B cell (primary cell): ENCODE results near the gene DLG2. TPM values are rescaled to one million over a fixed set of nuclear protein-coding genes. Genes with fewer than 3 reads are reported as not detected.

Source experiments
- ATAC-seq: fragments of 200-7000 bp; cut with Tn5 transposase; one replicate; pipeline ENCODE4 v1.10.0; 2021; ENCODE audit warnings: low read depth, mild to moderate bottlenecking, moderate number of reproducible peaks, moderate library complexity
- CTCF ChIA-PET: fragments of 350-600 bp; sonication (Branson Sonifier 250); formaldehyde crosslinking; loops from one replicate; lab custom pipeline; 2021; ENCODE audit warnings: antibody characterized with exemption, inconsistent platforms; lab: Charles Lee
- POLR2A ChIA-PET: fragments of 350-600 bp; sonication (Branson Sonifier 250); formaldehyde crosslinking; loops from one replicate; lab custom pipeline; 2021; ENCODE audit warnings: antibody characterized with exemption; lab: Charles Lee
- DNase-seq: peaks from one replicate; pipeline ENCODE4 v3.0.0; 2013
- H2AFZ ChIP-seq: 2 replicates; pipeline ENCODE4 v1.6.1; 2012; ENCODE audit warnings: mild to moderate bottlenecking, low read depth, low read length; ENCODE audit not compliant: insufficient read depth, poor library complexity, severe bottlenecking
- H3K27ac ChIP-seq, 2 donors: 1 replicate in 1 of 2; 2 replicates in 1 of 2; pipeline ENCODE4 v1.5.1; 2012 to 2013; ENCODE audit warnings: low read length in 2 of 2, mild to moderate bottlenecking in 2 of 2, moderate library complexity in 1 of 2
- H3K27me3 ChIP-seq, 4 experiments: fragments of 200-600 bp in 1 of 4; sonication (generic) in 1 of 4; replicated peaks in 1 of 4; 1 replicate in 2 of 4; 2 replicates in 2 of 4; pipeline versions ENCODE4 v1.6.1 to v1.7.0; 2013 to 2016; ENCODE audit warnings: low read length in 3 of 4, mild to moderate bottlenecking in 2 of 4, mixed read lengths in 1 of 4, moderate library complexity in 1 of 4; ENCODE audit not compliant: insufficient read depth in 4 of 4, control insufficient read depth in 3 of 4; ENCODE audit errors: control extremely low read depth in 1 of 4
- H3K36me3 ChIP-seq, 2 experiments: replicated peaks in 1 of 2; 1 replicate in 1 of 2; 2 replicates in 1 of 2; pipeline versions ENCODE4 v1.6.1 to v1.7.1; 2013; ENCODE audit warnings: low read length in 1 of 2; ENCODE audit not compliant: insufficient read depth in 2 of 2, control insufficient read depth in 1 of 2; ENCODE audit errors: control extremely low read depth in 1 of 2, extremely low read depth in 1 of 2
- H3K4me1 ChIP-seq, 2 donors: fragments of 200-600 bp in 1 of 2; sonication (generic) in 1 of 2; 1 replicate in 1 of 2; 2 replicates in 1 of 2; pipeline versions ENCODE4 v1.5.1 to v1.6.1; 2013 to 2017; ENCODE audit warnings: low read length in 2 of 2; ENCODE audit not compliant: control insufficient read depth in 2 of 2, insufficient read depth in 2 of 2
- H3K4me2 ChIP-seq: replicated peaks from 2 replicates; pipeline ENCODE3; 2012; ENCODE audit warnings: mild to moderate bottlenecking, low read depth, low read length; ENCODE audit not compliant: poor library complexity, severe bottlenecking
- H3K4me3 ChIP-seq, 5 experiments: fragments of 200-600 bp in 1 of 5; sonication (generic) in 1 of 5; 1 replicate in 3 of 5; 2 replicates in 2 of 5; pipeline versions ENCODE4 v1.5.1 to v1.7.0; 2011 to 2016; ENCODE audit warnings: low read length in 4 of 5, mild to moderate bottlenecking in 4 of 5, low read depth in 2 of 5, control low read depth in 1 of 5, moderate library complexity in 1 of 5; ENCODE audit not compliant: insufficient read depth in 1 of 5; ENCODE audit errors: control extremely low read depth in 1 of 5, extremely low read depth in 1 of 5
- H3K79me2 ChIP-seq: fragments of 200-600 bp; sonication (generic); one replicate; pipeline ENCODE4 v1.6.0; 2016; ENCODE audit warnings: low read length; ENCODE audit not compliant: control insufficient read depth, insufficient read depth
- H3K9ac ChIP-seq: fragments of 200-600 bp; sonication (generic); 2 replicates; pipeline ENCODE4 v1.6.1; 2017; ENCODE audit warnings: mild to moderate bottlenecking, low read length, moderate library complexity
- H3K9me3 ChIP-seq, 3 donors: one replicate each; pipeline versions ENCODE4 v1.6.1 to v1.7.1; 2013; ENCODE audit warnings: low read length in 2 of 3; ENCODE audit not compliant: control insufficient read depth in 2 of 3, insufficient read depth in 1 of 3; ENCODE audit errors: control extremely low read depth in 1 of 3
- H4K20me1 ChIP-seq: 2 replicates; pipeline ENCODE4 v1.6.0; 2012; ENCODE audit warnings: mild to moderate bottlenecking, low read length; ENCODE audit not compliant: insufficient read depth, control insufficient read depth, poor library complexity, severe bottlenecking
- H3K27ac Mint-ChIP-seq: one replicate; pipeline ENCODE4 v1.8.0; 2021; ENCODE audit warnings: mixed read lengths
- H3K27me3 Mint-ChIP-seq: one replicate; pipeline ENCODE4 v1.8.0; 2021; ENCODE audit warnings: mixed read lengths
- H3K4me1 Mint-ChIP-seq: one replicate; pipeline ENCODE4 v1.8.0; 2021; ENCODE audit warnings: mixed read lengths
- H3K4me3 Mint-ChIP-seq: one replicate; pipeline ENCODE4 v1.8.0; 2021; ENCODE audit warnings: mixed read lengths
- H3K9me3 Mint-ChIP-seq: one replicate; pipeline ENCODE4 v1.8.0; 2022; ENCODE audit warnings: mixed read lengths; ENCODE audit not compliant: insufficient read depth
- EZH2 ChIP-seq: IDR thresholded peaks from 2 replicates; pipeline ENCODE4 v1.6.1; 2012; ENCODE audit warnings: borderline replicate concordance, low read depth, mild to moderate bottlenecking, moderate library complexity, low read length; ENCODE audit not compliant: insufficient read depth, poor library complexity, severe bottlenecking
- WGBS: methylation state at CpG from one replicate; pipeline ENCODE4 v1.1.5; 2013; ENCODE audit warnings: missing lambda C conversion rate; ENCODE audit not compliant: insufficient coverage; 5-methylcytosine and 5-hydroxymethylcytosine counted together
- intact Hi-C: fragments of 100-400 bp; cut with micrococcal nuclease; formaldehyde crosslinking; loops from one replicate; pipeline ENCODE4 v1.10.0; 2022
- polyA plus RNA-seq: library from polyadenylated mRNA; depleted of rRNA; stranded (reverse); fragments of >200 nt; gene quantifications from 2 replicates; pipeline ENCODE4 v1.2.3, GENCODE V29; 2012
- total RNA-seq, 2 donors: library from RNA; stranded (reverse); fragments of 120-200 nt in 1 of 2; gene quantifications; 1 replicate in 1 of 2; 2 replicates in 1 of 2; pipeline versions ENCODE4 v1.2.3 to v1.2.4, GENCODE V29; 2013 to 2022
- TF ChIP-seq, protein P1 (sequence below): fragments of 200-600 bp; IDR thresholded peaks from one replicate; pipeline ENCODE4 v1.8.0; 2022; ENCODE audit warnings: antibody characterized with exemption, mild to moderate bottlenecking

DLG2 gene
- total and polyA plus RNA-seq, 2 donors (not counting 1 experiment from before 2014, with no cell fraction given): 0.54 to 5.4 TPM

DNA sequence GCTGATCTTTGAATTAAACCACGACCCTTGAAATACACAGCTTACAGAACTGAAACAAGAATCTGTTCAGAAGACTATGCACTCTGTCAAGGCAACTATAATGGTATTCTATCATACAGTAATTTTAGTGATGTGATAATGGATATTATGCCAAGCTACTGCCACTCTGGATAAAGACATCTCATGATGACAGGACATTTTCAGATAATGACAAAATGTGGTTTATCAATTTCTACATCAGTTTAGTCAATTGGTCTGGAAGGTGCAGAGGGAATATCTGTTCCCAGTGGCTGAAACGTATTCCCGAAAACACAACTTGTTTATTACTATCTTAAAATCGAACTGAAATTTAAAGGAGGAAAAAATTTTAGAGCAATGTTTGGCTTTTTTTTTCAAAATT, 1331.3 kb downstream of the DLG2 start:
- H3K4me1 Mint-ChIP-seq: no peaks in the 10 kb centered on the region
- Histone ChIP-seq H4K20me1 (no peaks in the 10 kb centered on the region), H3K79me2 (no peaks in the 10 kb centered on the region), H2AFZ (no peak overlapping the region), H3K9ac (no peak overlapping the region), H3K4me2 (no peak overlapping the region), H3K4me1 (no peaks in the 10 kb centered on the region), H3K27me3 (no peaks in the 10 kb centered on the region), H3K36me3 (no peaks in the 10 kb centered on the region), H3K4me3 (no peak overlapping the region), H3K27ac (no peak overlapping the region), H3K9me3 (no peaks in the 10 kb centered on the region)
- no peaks in the 10 kb centered on the region for H3K27me3 Mint-ChIP-seq
- H3K4me3 Mint-ChIP-seq: no peak overlapping the region
- POLR2A ChIA-PET: no interaction called here
- DNase-seq (no peak), ATAC-seq (no peak)
- no CpG with 5 or more reads among the region's 4 CpGs for WGBS
- intact Hi-C loops: no loop called here
- CTCF ChIA-PET: no interaction called here
- H3K9me3 Mint-ChIP-seq: no peaks in the 10 kb centered on the region
- no peak overlapping the region for H3K27ac Mint-ChIP-seq
- TF ChIP-seq EZH2: no peak
- TF ChIP-seq, protein P1, sequence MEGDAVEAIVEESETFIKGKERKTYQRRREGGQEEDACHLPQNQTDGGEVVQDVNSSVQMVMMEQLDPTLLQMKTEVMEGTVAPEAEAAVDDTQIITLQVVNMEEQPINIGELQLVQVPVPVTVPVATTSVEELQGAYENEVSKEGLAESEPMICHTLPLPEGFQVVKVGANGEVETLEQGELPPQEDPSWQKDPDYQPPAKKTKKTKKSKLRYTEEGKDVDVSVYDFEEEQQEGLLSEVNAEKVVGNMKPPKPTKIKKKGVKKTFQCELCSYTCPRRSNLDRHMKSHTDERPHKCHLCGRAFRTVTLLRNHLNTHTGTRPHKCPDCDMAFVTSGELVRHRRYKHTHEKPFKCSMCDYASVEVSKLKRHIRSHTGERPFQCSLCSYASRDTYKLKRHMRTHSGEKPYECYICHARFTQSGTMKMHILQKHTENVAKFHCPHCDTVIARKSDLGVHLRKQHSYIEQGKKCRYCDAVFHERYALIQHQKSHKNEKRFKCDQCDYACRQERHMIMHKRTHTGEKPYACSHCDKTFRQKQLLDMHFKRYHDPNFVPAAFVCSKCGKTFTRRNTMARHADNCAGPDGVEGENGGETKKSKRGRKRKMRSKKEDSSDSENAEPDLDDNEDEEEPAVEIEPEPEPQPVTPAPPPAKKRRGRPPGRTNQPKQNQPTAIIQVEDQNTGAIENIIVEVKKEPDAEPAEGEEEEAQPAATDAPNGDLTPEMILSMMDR: no peak

GRCh38 chr11:84292955-84293354, 1334.2 kb downstream of the DLG2 start:
- no peaks in the 10 kb centered on the region for H3K79me2 ChIP-seq
- H3K4me3 ChIP-seq: no peak overlapping the region
- no peaks in the 10 kb centered on the region for H3K4me1 ChIP-seq
- no peak overlapping the region for H3K27ac ChIP-seq
- no peaks in the 10 kb centered on the region for H3K27me3 ChIP-seq
- Mint-ChIP-seq H3K27ac (no peak overlapping the region), H3K4me3 (no peak overlapping the region), H3K27me3 (no peaks in the 10 kb centered on the region), H3K4me1 (no peaks in the 10 kb centered on the region), H3K9me3 (no peaks in the 10 kb centered on the region)
- H3K4me2 ChIP-seq: no peak overlapping the region
- 60% methylated on average over 1 of the region's 2 CpGs for WGBS
- ATAC-seq: no peak
- intact Hi-C loops: no loop called here
- H2AFZ ChIP-seq: no peak overlapping the region
- no peak for DNase-seq
- no peak for TF ChIP-seq EZH2
- TF ChIP-seq, protein P1: no peak
- CTCF ChIA-PET: no interaction called here
- no peak overlapping the region for H3K9ac ChIP-seq
- no peaks in the 10 kb centered on the region for H4K20me1 ChIP-seq
- H3K36me3 ChIP-seq: no peaks in the 10 kb centered on the region
- no peaks in the 10 kb centered on the region for H3K9me3 ChIP-seq
- POLR2A ChIA-PET: no interaction called here
